ENCODE data around the gene PPIB. TPM values are rescaled to one million over a fixed set of nuclear protein-coding genes. Genes with fewer than 3 reads are reported as not detected.

PPIB gene
- total RNA-seq, 5 donors from 2014 or later (not counting 1 experiment from before 2014, with no cell fraction given) = 169 to 260 (median 217) TPM

GRCh38 chr15:64144192-64144564, 18.6 kb downstream of the PPIB start:
- no peaks in the 10 kb centered on the region for H3K9me3 Mint-ChIP-seq
- no peak for ATAC-seq (replicated peaks in 1 of 4)
- Histone ChIP-seq H3K4me1 (ENCODE audit: control insufficient read depth in 1 of 2, extremely low read depth in 1 of 2, insufficient read depth in 2 of 2, low read length in 2 of 2) (no peaks in the 10 kb centered on the region), H3K27me3 (replicated peaks in 1 of 2; ENCODE audit: control insufficient read depth in 2 of 2, extremely low read depth in 1 of 2, insufficient read depth in 2 of 2, low read length in 1 of 2) (no peaks in the 10 kb centered on the region), H3K27ac (ENCODE audit: low read length) (no peak overlapping the region), H3K4me3 (ENCODE audit: control insufficient read depth in 1 of 2, extremely low read depth in 1 of 2, low read length in 1 of 2) (no peak overlapping the region), H3K9me3 (no peaks in the 10 kb centered on the region), H3K36me3 (ENCODE audit: control insufficient read depth in 2 of 2, extremely low read depth in 1 of 2, insufficient read depth in 1 of 2, low read length in 1 of 2) (peaks cover 14 to 35% of the 10 kb centered on the region in 2 donors)
- no peak for DNase-seq
- H3K36me3 Mint-ChIP-seq = peaks cover 28% of the 10 kb centered on the region
- ChIA-PET POLR2A (no interaction called here), CTCF (interaction anchor here in 1 of 2 donors (1.1 kb wide), 1 partner anchor 9 kb away, joined by 5 read pairs; no protein-coding TSS in a partner anchor)
- H3K27me3 Mint-ChIP-seq = no peaks in the 10 kb centered on the region
- no peak overlapping the region for H3K4me3 Mint-ChIP-seq
- H3K27ac Mint-ChIP-seq = no peak overlapping the region
- peaks cover under 1 to 2% (median 2%) of the 10 kb centered on the region in 3 donors for H3K4me1 Mint-ChIP-seq
- 80% methylated on average over 6 of the region's 8 CpGs for WGBS (ENCODE audit: insufficient coverage)

DNA sequence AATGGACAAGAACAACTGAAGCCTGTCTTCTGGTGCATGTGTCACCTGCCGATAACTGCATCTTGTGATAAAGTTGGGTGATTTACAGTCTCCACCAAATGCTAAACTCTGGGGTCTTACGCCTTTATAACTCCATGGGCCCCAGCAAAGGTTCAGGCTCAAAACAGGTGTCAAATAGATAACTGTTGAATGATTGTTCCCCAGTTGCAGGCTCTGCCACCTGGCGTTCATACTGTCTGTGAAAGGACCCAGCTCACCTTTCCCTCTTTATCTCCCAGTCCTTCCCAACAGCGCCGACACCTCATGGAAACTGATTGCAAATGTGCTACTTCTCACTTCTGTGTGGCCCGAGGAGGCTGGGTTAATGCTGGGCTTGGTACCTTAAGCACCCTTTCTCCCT, 19.5 kb downstream of the PPIB start:
- peaks cover 14 to 41% of the 10 kb centered on the region in 2 donors for H3K36me3 ChIP-seq (ENCODE audit: control insufficient read depth in 2 of 2, extremely low read depth in 1 of 2, insufficient read depth in 1 of 2, low read length in 1 of 2)
- Mint-ChIP-seq H3K9me3 (no peaks in the 10 kb centered on the region), H3K27me3 (no peaks in the 10 kb centered on the region), H3K4me3 (no peak overlapping the region), H3K4me1 (no peaks in the 10 kb centered on the region), H3K27ac (no peak overlapping the region), H3K36me3 (peaks cover 29% of the 10 kb centered on the region)
- no peaks in the 10 kb centered on the region for H3K4me1 ChIP-seq (ENCODE audit: control insufficient read depth in 1 of 2, extremely low read depth in 1 of 2, insufficient read depth in 2 of 2, low read length in 2 of 2)
- ATAC-seq (replicated peaks in 1 of 4) (no peak), DNase-seq (no peak)
- WGBS (ENCODE audit: insufficient coverage) = 100% methylated on average over 2 of the region's 6 CpGs
- H3K9me3 ChIP-seq = no peaks in the 10 kb centered on the region
- H3K27me3 ChIP-seq (replicated peaks in 1 of 2; ENCODE audit: control insufficient read depth in 2 of 2, extremely low read depth in 1 of 2, insufficient read depth in 2 of 2, low read length in 1 of 2) = no peaks in the 10 kb centered on the region
- no peak overlapping the region for H3K27ac ChIP-seq (ENCODE audit: low read length)
- CTCF ChIA-PET = interaction anchor here in 1 of 2 donors (0.6 to 1.1 kb wide), 2 partner anchors 10 to 168 kb away, joined by 5 to 6 read pairs; no protein-coding TSS in a partner anchor
- POLR2A ChIA-PET = interaction anchor here in 1 of 2 donors (0.5 kb wide), 1 partner anchor 41 kb away, joined by 3 read pairs; no protein-coding TSS in a partner anchor
- H3K4me3 ChIP-seq (ENCODE audit: control insufficient read depth in 1 of 2, extremely low read depth in 1 of 2, low read length in 1 of 2) = no peak overlapping the region

- H3K4me3 ChIP-seq (ENCODE audit: control insufficient read depth in 1 of 2, extremely low read depth in 1 of 2, low read length in 1 of 2) = no peak overlapping the region
- DNase-seq = no peak
- H3K27me3 ChIP-seq (replicated peaks in 1 of 2; ENCODE audit: control insufficient read depth in 2 of 2, extremely low read depth in 1 of 2, insufficient read depth in 2 of 2, low read length in 1 of 2) = no peaks in the 10 kb centered on the region
- Mint-ChIP-seq H3K9me3 (no peaks in the 10 kb centered on the region), H3K4me3 (no peak overlapping the region), H3K27ac (peak overlapping the region in 1 of 2 donors; percentile 23), H3K4me1 (no peaks in the 10 kb centered on the region), H3K27me3 (no peaks in the 10 kb centered on the region), H3K36me3 (peaks cover 39% of the 10 kb centered on the region)
- H3K9me3 ChIP-seq = no peaks in the 10 kb centered on the region
- peaks cover 21 to 54% of the 10 kb centered on the region in 2 donors for H3K36me3 ChIP-seq (ENCODE audit: control insufficient read depth in 2 of 2, extremely low read depth in 1 of 2, insufficient read depth in 1 of 2, low read length in 1 of 2)
- no peak overlapping the region for H3K27ac ChIP-seq (ENCODE audit: low read length)
- 100% methylated on average over 5 of the region's 8 CpGs for WGBS (ENCODE audit: insufficient coverage)
- ChIA-PET CTCF (no interaction called here), POLR2A (interaction anchor here (0.5 to 0.7 kb wide), 2 partner anchors 751 to 868 kb away, joined by 3 read pairs; no protein-coding TSS in a partner anchor)
- no peaks in the 10 kb centered on the region for H3K4me1 ChIP-seq (ENCODE audit: control insufficient read depth in 1 of 2, extremely low read depth in 1 of 2, insufficient read depth in 2 of 2, low read length in 2 of 2)
- no peak for ATAC-seq (replicated peaks in 1 of 4)
These were observed 20.9 kb downstream of the PPIB start for GRCh38 chr15:64141798-64142512.

DNA sequence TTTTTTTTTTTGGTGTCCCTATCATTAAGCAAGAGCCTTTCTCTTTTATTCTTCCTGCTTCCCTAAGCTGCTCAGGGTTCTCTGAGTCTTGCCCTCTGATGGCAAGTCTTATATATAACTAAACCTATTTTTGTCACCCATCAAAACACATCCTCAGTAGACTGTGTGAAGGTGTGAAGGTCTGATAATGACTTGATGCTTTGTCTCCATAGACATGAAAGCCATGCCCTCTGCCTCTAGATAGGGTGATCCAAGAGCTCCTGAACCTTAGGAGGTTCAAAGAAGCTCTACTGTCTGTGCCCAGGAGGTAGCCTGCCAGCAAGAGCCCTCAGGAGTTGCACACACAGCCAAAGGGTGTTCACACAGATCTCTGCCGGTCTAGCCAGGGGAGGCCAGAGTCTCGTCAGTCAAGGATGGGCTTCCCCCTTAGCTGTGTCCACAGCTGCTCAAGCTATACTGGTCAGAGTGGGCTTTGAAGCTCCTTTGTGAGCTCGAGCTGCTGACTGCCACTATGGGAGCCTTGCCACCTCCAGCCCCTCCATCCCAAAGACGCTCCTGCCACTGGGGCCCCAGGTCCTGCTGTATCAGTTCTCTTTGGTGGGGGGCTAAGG, 24.4 kb downstream of the PPIB start:
- H3K36me3 ChIP-seq (ENCODE audit: control insufficient read depth in 2 of 2, extremely low read depth in 1 of 2, insufficient read depth in 1 of 2, low read length in 1 of 2) = peaks cover 18 to 68% of the 10 kb centered on the region in 2 donors
- Mint-ChIP-seq H3K36me3 (peaks cover 44% of the 10 kb centered on the region), H3K9me3 (no peaks in the 10 kb centered on the region), H3K27me3 (no peaks in the 10 kb centered on the region), H3K4me1 (no peaks in the 10 kb centered on the region), H3K27ac (no peak overlapping the region), H3K4me3 (no peak overlapping the region)
- ChIA-PET CTCF (interaction anchor here (0.5 to 0.8 kb wide), 3 partner anchors 11 to 387 kb away, joined by 3 to 4 read pairs (median 3); no protein-coding TSS in a partner anchor), POLR2A (interaction anchor here in 1 of 2 donors (0.7 kb wide), 1 partner anchor 1440 kb away, joined by 5 read pairs; no protein-coding TSS in a partner anchor)
- H3K27ac ChIP-seq (ENCODE audit: low read length) = no peak overlapping the region
- no peaks in the 10 kb centered on the region for H3K27me3 ChIP-seq (replicated peaks in 1 of 2; ENCODE audit: control insufficient read depth in 2 of 2, extremely low read depth in 1 of 2, insufficient read depth in 2 of 2, low read length in 1 of 2)
- H3K4me3 ChIP-seq (ENCODE audit: control insufficient read depth in 1 of 2, extremely low read depth in 1 of 2, low read length in 1 of 2) = no peak overlapping the region
- H3K9me3 ChIP-seq = no peaks in the 10 kb centered on the region
- WGBS (ENCODE audit: insufficient coverage) = 96% methylated on average over 2 of the region's 4 CpGs
- no peaks in the 10 kb centered on the region for H3K4me1 ChIP-seq (ENCODE audit: control insufficient read depth in 1 of 2, extremely low read depth in 1 of 2, insufficient read depth in 2 of 2, low read length in 2 of 2)
- ATAC-seq (replicated peaks in 1 of 4) (no peak), DNase-seq (no peak)

GRCh38 chr15:64137226-64137833, 25.5 kb downstream of the PPIB start:
- H3K27ac ChIP-seq (ENCODE audit: low read length) = no peak overlapping the region

GRCh38 chr15:64136347-64136746, 26.5 kb downstream of the PPIB start:
- Histone ChIP-seq H3K4me1 (ENCODE audit: control insufficient read depth in 1 of 2, extremely low read depth in 1 of 2, insufficient read depth in 2 of 2, low read length in 2 of 2) (no peaks in the 10 kb centered on the region), H3K9me3 (no peaks in the 10 kb centered on the region), H3K36me3 (ENCODE audit: control insufficient read depth in 2 of 2, extremely low read depth in 1 of 2, insufficient read depth in 1 of 2, low read length in 1 of 2) (peaks cover 24 to 71% of the 10 kb centered on the region in 2 donors), H3K4me3 (ENCODE audit: control insufficient read depth in 1 of 2, extremely low read depth in 1 of 2, low read length in 1 of 2) (no peak overlapping the region), H3K27me3 (replicated peaks in 1 of 2; ENCODE audit: control insufficient read depth in 2 of 2, extremely low read depth in 1 of 2, insufficient read depth in 2 of 2, low read length in 1 of 2) (no peaks in the 10 kb centered on the region), H3K27ac (ENCODE audit: low read length) (no peak overlapping the region)
- WGBS (ENCODE audit: insufficient coverage) = 89% methylated on average over 2 of the region's 7 CpGs
- Mint-ChIP-seq H3K9me3 (no peaks in the 10 kb centered on the region), H3K27ac (no peak overlapping the region), H3K36me3 (peaks cover 54% of the 10 kb centered on the region), H3K27me3 (no peaks in the 10 kb centered on the region), H3K4me3 (no peak overlapping the region), H3K4me1 (no peaks in the 10 kb centered on the region)
- ATAC-seq (replicated peaks in 1 of 4) (no peak), DNase-seq (no peak)
- ChIA-PET POLR2A (no interaction called here), CTCF (no interaction called here)

More at GRCh38 chr15:64137226-64137833, 25.5 kb downstream of the PPIB start:
- Histone ChIP-seq H3K4me3 (ENCODE audit: control insufficient read depth in 1 of 2, extremely low read depth in 1 of 2, low read length in 1 of 2) (no peak overlapping the region), H3K9me3 (no peaks in the 10 kb centered on the region), H3K36me3 (ENCODE audit: control insufficient read depth in 2 of 2, extremely low read depth in 1 of 2, insufficient read depth in 1 of 2, low read length in 1 of 2) (peaks cover 23 to 69% of the 10 kb centered on the region in 2 donors), H3K27me3 (replicated peaks in 1 of 2; ENCODE audit: control insufficient read depth in 2 of 2, extremely low read depth in 1 of 2, insufficient read depth in 2 of 2, low read length in 1 of 2) (no peaks in the 10 kb centered on the region), H3K4me1 (ENCODE audit: control insufficient read depth in 1 of 2, extremely low read depth in 1 of 2, insufficient read depth in 2 of 2, low read length in 2 of 2) (no peaks in the 10 kb centered on the region)
- no peak overlapping the region for H3K4me3 Mint-ChIP-seq
- no peaks in the 10 kb centered on the region for H3K9me3 Mint-ChIP-seq
- no peaks in the 10 kb centered on the region for H3K27me3 Mint-ChIP-seq
- no peak overlapping the region for H3K27ac Mint-ChIP-seq
- ChIA-PET POLR2A (no interaction called here), CTCF (no interaction called here)
- H3K36me3 Mint-ChIP-seq = peaks cover 48% of the 10 kb centered on the region
- no peaks in the 10 kb centered on the region for H3K4me1 Mint-ChIP-seq
- WGBS (ENCODE audit: insufficient coverage) = 85% methylated on average over 6 of the region's 8 CpGs
- ATAC-seq (replicated peaks in 1 of 4) (peak in 3 of 4 experiments; percentile 23 to 48 (median 38)), DNase-seq (peak in 1 of 35 experiments; percentile 18)
